T-helper 2 cell (primary cell): ENCODE data around the gene LRRC58.
A peak's percentile ranks its signal among the peaks of the same experiment; 100 is the strongest.
"Not testable (repeated sequence)": the region's sequence is repeated elsewhere in the genome, so short reads cannot be mapped to it uniquely, and the experiment has no call there.

Experiments
- DNase-seq, 5 experiments: peaks; one replicate each; pipeline versions ENCODE4 v3.0.0 to v3.0.0-alpha.2; 2012 to 2022
- total RNA-seq, 2 donors: gene quantifications; one replicate each; lab custom pipeline; 2026; lab: John Stamatoyannopoulos, UW

The LRRC58 gene
- 70.5 to 87.9 reads per million in 2 donors for total RNA-seq

- peak; percentile 76 to 97 (median 84) for DNase-seq
Observed at GRCh38 chr3:120348991-120349854, at the start of gene LRRC58. TSS of gene LRRC58 (minus strand) at chr3:120349354. CDS start at chr3:120349243, 111 bp downstream.

GRCh38 chr3:120396469-120396868, 47.3 kb upstream of the LRRC58 start:
- no peak for DNase-seq

- DNase-seq: no peak
Observed at GRCh38 chr3:120394347-120394746, 45.2 kb upstream of the LRRC58 start.

DNA sequence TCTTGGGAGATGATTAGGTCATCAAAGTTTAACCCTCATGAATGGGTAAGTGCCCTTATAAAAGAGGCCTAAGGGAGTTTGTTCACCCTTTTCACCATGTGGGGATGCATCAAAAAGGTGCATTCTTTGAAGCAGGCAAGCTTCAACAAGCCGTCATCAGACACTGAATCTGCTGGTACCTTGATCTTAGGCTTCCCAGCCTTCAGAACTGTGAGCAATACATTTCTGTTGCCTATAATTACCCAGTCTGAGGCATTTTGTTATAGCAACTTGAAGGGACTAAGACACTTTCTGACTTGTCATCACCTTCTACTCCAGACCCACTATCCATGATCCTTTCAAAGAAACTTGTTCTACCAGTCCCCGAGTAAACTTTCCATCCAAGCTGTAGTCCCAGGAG, 44.6 kb upstream of the LRRC58 start:
- no peak for DNase-seq

DNA sequence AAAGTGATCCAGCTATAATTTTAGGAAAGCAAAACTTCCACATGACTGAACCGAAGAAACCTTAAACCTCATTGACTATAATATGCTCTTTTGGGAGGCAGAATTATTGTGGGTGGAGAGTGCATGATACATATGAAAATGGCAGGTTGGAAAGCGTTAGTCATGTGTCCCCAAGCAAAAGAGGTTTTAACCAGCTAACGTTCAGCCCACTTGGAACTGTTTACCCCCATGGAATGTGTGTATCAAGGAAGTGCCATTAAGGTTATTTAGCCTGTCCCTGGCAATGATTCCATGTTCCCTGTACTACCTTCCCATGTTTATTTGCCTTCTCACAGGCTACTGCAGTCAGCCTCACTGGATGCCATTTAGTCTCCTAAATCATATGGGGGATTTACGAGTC, 44.1 kb upstream of the LRRC58 start:
- no peak for DNase-seq

DNA sequence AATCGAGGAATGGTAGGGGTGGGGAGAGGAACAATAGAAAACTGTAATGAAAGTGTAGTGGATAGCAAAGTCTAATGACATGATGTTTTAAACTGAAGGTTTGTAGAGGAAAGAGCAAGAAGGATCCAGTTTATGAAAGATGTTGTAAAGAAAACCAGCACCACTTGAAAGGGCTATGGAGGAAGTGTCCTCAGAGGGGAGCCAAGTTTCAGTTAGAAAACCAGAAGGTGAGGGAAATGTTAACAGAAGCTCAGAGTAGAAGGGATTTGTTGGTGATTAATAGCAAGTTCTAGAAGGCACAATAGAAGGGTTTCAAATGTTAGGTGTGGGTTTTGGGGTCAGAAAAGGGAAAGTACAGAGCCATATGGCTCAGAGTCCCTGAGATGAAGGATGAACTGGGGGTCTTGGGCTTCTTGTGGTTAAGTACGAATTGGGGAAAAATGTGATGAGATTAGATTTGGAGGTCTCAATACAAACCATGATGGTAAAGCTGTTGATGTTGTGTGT, 33.8 kb upstream of the LRRC58 start:
- no peak for DNase-seq

GRCh38 chr3:120381503-120381902, 32.3 kb upstream of the LRRC58 start:
- DNase-seq: no peak

- not testable (repeated sequence) for DNase-seq
Observed at GRCh38 chr3:120377948-120378347, 28.8 kb upstream of the LRRC58 start.

- peak in 1 of 5 experiments; percentile 60 for DNase-seq
Observed at GRCh38 chr3:120370463-120370862, 21.3 kb upstream of the LRRC58 start.

GRCh38 chr3:120369037-120369467, 19.9 kb upstream of the LRRC58 start:
- no peak for DNase-seq

GRCh38 chr3:120368172-120368571, 19.0 kb upstream of the LRRC58 start:
- peak in 1 of 5 experiments; percentile 14 for DNase-seq

DNA sequence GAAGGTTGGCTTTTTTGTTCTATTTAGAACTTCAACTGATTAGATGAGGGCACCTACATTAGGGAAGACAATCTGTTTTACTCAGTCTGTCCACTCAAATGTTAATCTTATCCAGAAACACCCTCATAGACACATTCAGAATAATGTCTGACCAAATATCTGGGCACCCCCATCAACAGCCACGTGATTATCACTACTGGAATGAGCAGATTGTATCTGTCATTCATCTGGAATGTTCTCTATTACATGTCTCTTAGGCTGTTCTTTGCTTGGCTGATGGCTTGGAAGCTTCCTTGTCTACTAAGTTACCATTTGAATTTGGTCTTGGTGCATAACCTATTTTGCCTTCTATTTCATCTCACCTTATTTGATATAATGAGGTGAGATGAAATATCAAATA, 15.7 kb upstream of the LRRC58 start:
- no peak for DNase-seq

GRCh38 chr3:120364101-120364500, 14.9 kb upstream of the LRRC58 start:
- DNase-seq: no peak

DNA sequence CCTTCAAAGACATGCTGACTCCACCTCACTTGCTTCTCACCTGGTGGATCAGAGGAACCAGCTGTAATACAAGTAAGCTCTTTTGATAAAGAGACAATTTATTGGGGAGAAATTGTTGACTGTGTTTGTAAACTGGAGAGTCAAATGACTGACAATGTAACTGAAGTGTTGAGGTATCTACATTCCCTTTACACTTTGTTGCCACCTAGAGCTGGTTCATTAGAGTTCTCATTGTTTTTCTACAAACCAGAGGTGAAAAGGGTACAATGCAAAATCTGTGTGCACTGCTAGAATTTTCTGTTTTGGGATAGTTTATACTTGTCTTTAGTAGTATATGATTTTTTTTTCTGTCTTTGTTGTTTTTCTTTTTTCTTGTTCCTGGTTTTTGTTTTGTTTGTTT, 8.7 kb upstream of the LRRC58 start:
- DNase-seq: peak in 1 of 5 experiments; percentile 25

DNA sequence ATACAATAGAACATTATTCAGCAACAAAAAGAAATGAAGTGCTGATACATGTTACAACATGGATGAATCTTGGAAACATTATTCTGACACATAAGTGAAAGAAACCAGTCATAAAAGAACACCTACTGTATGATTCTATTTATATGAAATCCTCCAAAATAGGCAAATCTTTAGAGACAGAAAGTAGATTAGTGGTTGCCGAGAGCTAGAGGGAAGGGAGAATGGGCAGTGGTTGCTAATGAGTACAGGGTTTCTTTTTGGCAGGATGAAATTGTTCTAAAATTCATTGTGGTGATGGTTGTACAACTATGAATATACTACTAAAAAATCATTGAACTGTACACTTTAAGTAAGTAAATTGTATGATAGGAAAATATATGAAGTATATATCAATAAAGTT, 6.3 kb upstream of the LRRC58 start:
- no peak for DNase-seq

GRCh38 chr3:120353463-120353862, 4.3 kb upstream of the LRRC58 start:
- no peak for DNase-seq

- DNase-seq: no peak
Observed at GRCh38 chr3:120352017-120352416, 2.9 kb upstream of the LRRC58 start.

- no peak for DNase-seq
Observed at GRCh38 chr3:120350401-120350941, 1.3 kb upstream of the LRRC58 start.

- no peak for DNase-seq
Observed at GRCh38 chr3:120349855-120350125, 636 bp upstream of the LRRC58 start.

DNA sequence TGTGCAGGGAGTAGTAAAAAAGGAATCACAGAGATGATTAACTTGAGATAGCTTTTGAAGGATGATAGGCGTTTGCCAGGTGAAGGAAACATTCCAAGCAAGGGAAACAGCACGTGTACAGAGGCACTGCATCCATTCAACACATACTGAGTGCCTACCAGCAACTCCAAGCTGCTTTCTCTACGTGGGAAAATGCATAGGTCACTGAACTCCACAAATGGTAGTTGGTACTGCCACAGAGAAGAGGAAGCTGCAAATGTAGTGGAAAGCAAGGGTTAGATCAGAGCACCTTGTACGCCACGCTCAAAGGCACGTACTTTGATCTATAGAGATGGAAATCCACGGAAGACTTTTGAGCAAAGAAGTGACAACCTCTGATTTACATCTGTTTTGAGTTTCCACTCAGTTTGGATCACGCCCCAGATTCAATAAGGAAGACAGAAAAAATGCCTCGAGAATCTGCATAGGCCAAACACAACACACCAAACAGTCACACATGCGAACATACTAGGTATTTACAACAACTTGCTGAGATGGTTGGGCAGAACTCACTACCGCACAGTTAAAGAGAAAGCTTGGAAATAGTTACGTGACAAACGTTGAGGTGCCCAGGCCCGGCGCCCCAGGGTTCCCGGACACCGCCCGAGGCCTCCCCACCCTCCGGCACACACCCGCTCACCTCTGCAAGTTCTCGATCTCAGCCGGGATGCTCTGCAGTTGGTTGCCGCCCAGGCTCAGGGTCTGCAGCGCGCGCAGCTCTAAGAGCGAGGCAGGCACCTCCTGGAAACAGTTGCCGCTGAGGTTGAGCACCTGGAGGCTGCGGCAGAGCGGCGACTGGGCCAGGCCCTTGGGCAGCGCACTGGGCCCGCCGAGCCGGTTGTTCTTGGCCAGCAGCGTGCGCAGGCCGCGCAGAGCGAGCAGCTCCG, 826 bp downstream of the LRRC58 start:
- peak in 4 of 5 experiments; percentile 17 to 84 (median 38) for DNase-seq

GRCh38 chr3:120344349-120344748, 4.8 kb downstream of the LRRC58 start:
- peak in 2 of 5 experiments; percentile 57 to 92 for DNase-seq

DNA sequence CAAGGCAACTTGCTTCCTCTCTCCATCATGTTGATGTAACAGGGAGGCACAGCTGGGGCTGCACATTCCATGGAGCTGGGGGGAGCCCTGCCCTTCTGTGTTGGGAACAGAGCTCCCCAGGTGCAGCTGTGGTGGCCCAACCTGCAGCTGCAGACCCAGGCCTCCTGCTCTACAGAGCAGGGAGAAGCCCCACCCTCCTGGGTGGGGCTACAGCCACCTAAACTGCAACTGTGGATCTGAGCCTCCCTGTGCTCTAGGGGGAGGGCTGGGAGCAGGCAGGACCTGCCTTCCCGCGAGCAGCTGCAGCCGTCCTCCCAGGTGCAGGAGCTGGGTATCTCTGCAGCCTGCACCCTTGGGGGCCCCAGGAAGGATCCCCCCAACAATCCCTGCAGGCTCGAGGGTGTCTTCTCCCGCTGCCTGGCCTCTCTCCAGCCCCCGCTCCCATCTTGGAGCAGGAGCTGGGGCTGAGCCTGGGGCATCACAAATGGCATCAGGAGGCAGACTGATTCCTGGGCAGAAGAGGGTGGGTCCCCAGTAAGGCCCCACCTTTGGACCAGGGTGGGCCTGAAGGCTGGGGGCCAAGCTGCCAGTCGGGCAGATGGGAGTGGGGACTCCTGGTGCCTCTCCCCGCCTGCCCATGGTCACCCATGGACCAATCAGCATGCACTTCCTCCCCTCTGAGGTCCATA, 7.4 kb downstream of the LRRC58 start:
- DNase-seq: no peak
